DND-41 (cell line): ENCODE data around the gene GSTT2B.
A peak's percentile ranks its signal among the peaks of the same experiment; 100 is the strongest.

Experiments
- ATAC-seq: fragments of 200-7000 bp; cut with Tn5 transposase; 3 replicates; pipeline ENCODE4 v1.9.1; 2021; ENCODE audit warnings: low read depth; ENCODE audit not compliant: insufficient read depth
- DNase-seq: peaks from one replicate; pipeline ENCODE4 v3.0.0-alpha.2; 2020
- H2AFZ ChIP-seq: 2 replicates; pipeline ENCODE4 v1.6.0; 2012; ENCODE audit warnings: low read depth, low read length
- H3K27ac ChIP-seq: 2 replicates; pipeline ENCODE4 v1.5.1; 2012; ENCODE audit warnings: low read length, inconsistent platforms
- H3K27me3 ChIP-seq: fragments of 200-600 bp; sonication (generic); 2 replicates; pipeline ENCODE4 v1.6.0; 2012; ENCODE audit warnings: low read length, mild to moderate bottlenecking, inconsistent platforms; ENCODE audit not compliant: insufficient read depth, poor library complexity
- H3K36me3 ChIP-seq: 2 replicates; pipeline ENCODE4 v1.5.1; 2012; ENCODE audit warnings: low read length, inconsistent platforms; ENCODE audit not compliant: insufficient read depth
- H3K4me1 ChIP-seq: 2 replicates; pipeline ENCODE4 v1.5.1; 2012; ENCODE audit warnings: mild to moderate bottlenecking, low read length; ENCODE audit not compliant: insufficient read depth
- H3K4me2 ChIP-seq: 2 replicates; pipeline ENCODE4 v1.6.0; 2012; ENCODE audit warnings: mild to moderate bottlenecking, moderate library complexity, low read length, inconsistent platforms; ENCODE audit not compliant: insufficient read depth
- H3K4me3 ChIP-seq, 2 experiments: fragments of 200-600 bp in 1 of 2; shearing (Covaris generic) in 1 of 2; 2 replicates each; pipeline ENCODE4 v1.5.1; 2012 to 2016; ENCODE audit warnings: inconsistent platforms in 2 of 2, low read length in 2 of 2, mild to moderate bottlenecking in 2 of 2, low read depth in 1 of 2, moderate library complexity in 1 of 2
- H3K79me2 ChIP-seq: 2 replicates; pipeline ENCODE4 v1.6.0; 2012; ENCODE audit warnings: low read length, inconsistent platforms; ENCODE audit not compliant: insufficient read depth
- H3K9ac ChIP-seq: 2 replicates; pipeline ENCODE4 v1.6.0; 2012; ENCODE audit warnings: low read depth, mild to moderate bottlenecking, inconsistent platforms, low read length, moderate library complexity
- H3K9me3 ChIP-seq: 2 replicates; pipeline ENCODE4 v1.5.1; 2012; ENCODE audit warnings: low read length, moderate library complexity, mild to moderate bottlenecking, inconsistent platforms; ENCODE audit not compliant: insufficient read depth, severe bottlenecking
- H4K20me1 ChIP-seq: 2 replicates; pipeline ENCODE4 v1.6.0; 2012; ENCODE audit warnings: low read length; ENCODE audit not compliant: insufficient read depth
- CTCF ChIP-seq: IDR thresholded peaks from 2 replicates; pipeline ENCODE4 v1.5.1; 2012; ENCODE audit warnings: borderline replicate concordance, low read length, moderate library complexity, mild to moderate bottlenecking; ENCODE audit not compliant: poor library complexity, severe bottlenecking; ENCODE audit errors: extremely low read depth
- EZH2 ChIP-seq: IDR thresholded peaks from 3 replicates; pipeline ENCODE4 v1.6.1; 2012; ENCODE audit warnings: borderline replicate concordance, low read depth, mild to moderate bottlenecking, moderate library complexity, low read length, inconsistent platforms; ENCODE audit not compliant: severe bottlenecking

GSTT2B gene

DNA sequence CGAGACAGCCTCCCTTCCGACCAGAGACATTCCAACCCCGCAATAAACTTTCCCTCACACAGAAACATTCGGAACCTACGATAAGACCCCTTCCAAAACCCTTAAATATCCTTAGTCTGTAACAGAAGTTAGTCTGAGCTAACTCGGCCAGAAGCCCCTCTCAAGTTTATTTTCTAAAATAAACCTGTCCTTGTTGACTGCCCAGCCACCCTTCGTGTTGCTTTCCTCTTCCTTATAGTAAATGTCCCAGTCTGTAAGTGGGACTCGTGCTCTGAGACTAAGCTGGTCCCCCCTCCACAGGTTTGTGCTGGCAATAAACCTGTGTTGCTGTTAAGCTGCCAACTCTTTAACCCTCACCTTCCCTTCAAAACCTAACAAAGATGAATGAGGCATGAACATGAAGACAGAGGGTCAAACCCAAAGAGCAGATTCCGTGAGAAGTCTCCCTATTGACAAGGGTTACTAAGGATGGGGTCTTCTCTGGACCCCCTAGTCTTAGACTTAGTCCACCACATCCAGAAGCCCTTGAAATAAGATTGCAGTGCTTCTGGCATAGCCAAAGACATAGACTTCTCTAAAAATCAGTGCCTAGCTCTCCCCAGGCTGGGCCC lies 48.6 kb downstream of the GSTT2B start:
- H3K79me2 ChIP-seq, result peaks cover 5% of the 10 kb centered on the region; the same call in 1 of the 2 replicates
- H2AFZ ChIP-seq, result no peak overlapping the region
- TF ChIP-seq CTCF (no peak), EZH2 (no peak)
- peak overlapping the region; percentile 71; the same call in 1 of the 2 replicates for H3K4me2 ChIP-seq
- H3K4me1 ChIP-seq, result peaks cover 22% of the 10 kb centered on the region
- ATAC-seq (no peak), DNase-seq (no peak)
- H3K27me3 ChIP-seq, result no peaks in the 10 kb centered on the region
- H3K9me3 ChIP-seq, result no peaks in the 10 kb centered on the region
- no peaks in the 10 kb centered on the region for H3K36me3 ChIP-seq
- peak overlapping the region; percentile 80; the same call in 1 of the 2 replicates for H3K9ac ChIP-seq
- H3K27ac ChIP-seq, result peak overlapping the region; percentile 97; the same call in 1 of the 2 replicates
- H3K4me3 ChIP-seq, result no peak overlapping the region
- no peaks in the 10 kb centered on the region for H4K20me1 ChIP-seq

- H3K36me3 ChIP-seq, result no peaks in the 10 kb centered on the region
- H3K9me3 ChIP-seq, result no peaks in the 10 kb centered on the region
- H4K20me1 ChIP-seq, result no peaks in the 10 kb centered on the region
- no peaks in the 10 kb centered on the region for H3K27me3 ChIP-seq
- no peak overlapping the region for H3K27ac ChIP-seq
- TF ChIP-seq EZH2 (no peak), CTCF (no peak)
- peaks cover 22% of the 10 kb centered on the region for H3K4me1 ChIP-seq
- no peak overlapping the region for H3K4me2 ChIP-seq
- ATAC-seq (no peak), DNase-seq (no peak)
- H3K79me2 ChIP-seq, result peaks cover 5% of the 10 kb centered on the region; the same call in 1 of the 2 replicates
- H2AFZ ChIP-seq, result no peak overlapping the region
- no peak overlapping the region for H3K9ac ChIP-seq
- H3K4me3 ChIP-seq, result no peak overlapping the region
Measured at GRCh38 chr22:23911318-23911980, 49.5 kb downstream of the GSTT2B start.

DNA sequence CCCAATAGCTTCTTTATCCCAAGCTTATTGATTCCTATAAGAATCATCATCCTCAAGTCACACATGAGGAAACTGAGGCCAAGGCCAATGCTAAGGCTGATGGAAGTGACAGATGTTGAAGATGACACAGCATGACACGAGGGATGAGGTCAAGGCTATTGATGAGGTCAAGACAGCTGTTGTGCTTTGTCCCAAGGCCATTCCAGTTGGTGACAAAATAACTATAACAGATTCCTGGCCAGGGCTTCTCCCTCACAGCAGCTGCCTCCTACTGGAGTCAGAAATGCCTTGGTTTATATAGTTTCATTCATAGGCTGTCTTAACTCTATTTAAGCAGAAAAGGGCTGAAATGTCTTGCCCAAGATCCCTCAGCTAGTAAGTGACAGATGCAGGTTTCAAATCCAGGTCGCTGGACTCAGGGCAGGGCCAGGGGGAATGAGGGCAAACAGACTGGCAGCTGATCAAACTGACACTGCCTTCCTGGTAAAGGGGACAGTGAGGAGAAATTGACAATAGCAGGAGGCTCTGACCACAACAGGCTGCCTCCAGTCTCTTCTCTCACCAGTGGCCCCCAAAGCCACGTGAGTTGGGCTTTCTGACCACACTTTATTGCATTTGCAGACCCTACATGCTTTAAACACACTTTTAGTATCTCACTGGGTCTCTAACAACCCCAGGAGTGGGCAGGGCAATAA lies 50.4 kb downstream of the GSTT2B start:
- ATAC-seq (no peak), DNase-seq (no peak)
- Histone ChIP-seq H2AFZ (no peak overlapping the region), H3K9me3 (no peaks in the 10 kb centered on the region), H3K4me1 (peaks cover 22% of the 10 kb centered on the region), H3K4me3 (no peak overlapping the region), H3K27me3 (no peaks in the 10 kb centered on the region), H3K79me2 (peaks cover 5% of the 10 kb centered on the region; the same call in 1 of the 2 replicates), H3K27ac (no peak overlapping the region), H3K4me2 (no peak overlapping the region), H3K9ac (no peak overlapping the region), H3K36me3 (no peaks in the 10 kb centered on the region), H4K20me1 (no peaks in the 10 kb centered on the region)
- TF ChIP-seq CTCF (no peak), EZH2 (no peak)
